Thyroid gland (tissue), 4 donors: ENCODE data around the gene MAML3. TPM values are rescaled to one million over a fixed set of nuclear protein-coding genes. Genes with fewer than 3 reads are reported as not detected.

ENCODE experiments used
- DNase-seq, 2 donors: peaks; one replicate each; pipeline ENCODE4 v3.0.0-alpha.2; 2019
- H3K27ac ChIP-seq, 3 donors: fragments of 200-600 bp; sonication (generic); 1 replicate in 2 of 3; 2 replicates in 1 of 3; pipeline ENCODE4 v1.5.1; 2016 to 2019; ENCODE audit warnings: mild to moderate bottlenecking in 1 of 3, moderate library complexity in 1 of 3
- H3K27me3 ChIP-seq: fragments of 200-600 bp; sonication (generic); one replicate; pipeline ENCODE4 v1.5.1; 2019
- H3K36me3 ChIP-seq, 2 donors: fragments of 200-600 bp; sonication (generic); one replicate each; pipeline ENCODE4 v1.5.1; 2016 to 2019
- H3K4me1 ChIP-seq, 2 donors: fragments of 200-600 bp; sonication (generic); one replicate each; pipeline ENCODE4 v1.5.1; 2017 to 2019
- H3K4me3 ChIP-seq, 3 donors: fragments of 200-600 bp; sonication (generic); replicated peaks in 1 of 3; 1 replicate in 2 of 3; 2 replicates in 1 of 3; pipeline ENCODE4 v1.5.1; 2016; ENCODE audit warnings: mild to moderate bottlenecking in 1 of 3
- H3K9me3 ChIP-seq: fragments of 200-600 bp; sonication (generic); one replicate; pipeline ENCODE4 v1.5.1; 2017
- POLR2A ChIP-seq, 2 donors: fragments of 450-650 bp; IDR thresholded peaks; one replicate each; pipeline ENCODE4 v1.6.1; 2017; ENCODE audit warnings: antibody characterized with exemption in 2 of 2, mild to moderate bottlenecking in 2 of 2, moderate library complexity in 1 of 2
- WGBS, 2 donors: methylation state at CpG; one replicate each; pipeline ENCODE4 v1.1.5; 2017; 5-methylcytosine and 5-hydroxymethylcytosine counted together
- intact Hi-C: fragments of 100-400 bp; cut with DNase I; formaldehyde crosslinking; loops from one replicate; pipeline ENCODE4 v1.15.1; 2023
- total RNA-seq, 4 donors: library from RNA; depleted of rRNA; stranded (reverse); fragments of >200 nt; gene quantifications; one replicate each; pipeline ENCODE4 v1.2.3, GENCODE V29; 2016
- TF ChIP-seq, protein P1 (sequence below), 6 experiments: fragments of 200-600 bp in 3 of 6; fragments of 450-650 bp in 3 of 6; sonication (generic) in 3 of 6; IDR thresholded peaks; one replicate each; pipeline ENCODE4 v1.5.1; 2016 to 2019; ENCODE audit warnings: antibody characterized with exemption in 6 of 6, mild to moderate bottlenecking in 2 of 6, inconsistent platforms in 1 of 6, moderate library complexity in 1 of 6

The MAML3 gene
- total RNA-seq, 4 donors from 2014 or later = 5.7 to 14.1 (median 11.4) TPM

DNA sequence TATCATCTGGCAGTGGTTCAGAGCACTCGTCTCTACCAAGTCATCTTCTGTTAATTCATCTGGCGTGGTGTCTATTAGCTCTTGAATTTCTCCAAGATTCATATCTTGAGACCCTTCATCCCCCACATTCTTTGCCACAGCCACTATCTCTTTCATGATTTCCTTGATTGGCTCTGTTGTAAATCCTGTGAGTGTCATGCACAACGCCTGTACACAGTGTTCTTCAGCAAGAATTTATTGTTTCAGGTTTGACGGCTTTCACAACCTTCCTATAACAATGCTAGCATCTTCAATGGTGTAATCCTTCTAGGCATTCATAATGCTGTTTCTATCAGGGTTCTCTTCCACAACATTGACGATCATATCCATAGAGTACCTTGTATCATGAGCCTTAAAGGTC lies 457.5 kb downstream of the MAML3 start:
- WGBS, 2 donors = 94 to 96% methylated on average over 5 of the region's 5 CpGs
- TF ChIP-seq, protein P1, sequence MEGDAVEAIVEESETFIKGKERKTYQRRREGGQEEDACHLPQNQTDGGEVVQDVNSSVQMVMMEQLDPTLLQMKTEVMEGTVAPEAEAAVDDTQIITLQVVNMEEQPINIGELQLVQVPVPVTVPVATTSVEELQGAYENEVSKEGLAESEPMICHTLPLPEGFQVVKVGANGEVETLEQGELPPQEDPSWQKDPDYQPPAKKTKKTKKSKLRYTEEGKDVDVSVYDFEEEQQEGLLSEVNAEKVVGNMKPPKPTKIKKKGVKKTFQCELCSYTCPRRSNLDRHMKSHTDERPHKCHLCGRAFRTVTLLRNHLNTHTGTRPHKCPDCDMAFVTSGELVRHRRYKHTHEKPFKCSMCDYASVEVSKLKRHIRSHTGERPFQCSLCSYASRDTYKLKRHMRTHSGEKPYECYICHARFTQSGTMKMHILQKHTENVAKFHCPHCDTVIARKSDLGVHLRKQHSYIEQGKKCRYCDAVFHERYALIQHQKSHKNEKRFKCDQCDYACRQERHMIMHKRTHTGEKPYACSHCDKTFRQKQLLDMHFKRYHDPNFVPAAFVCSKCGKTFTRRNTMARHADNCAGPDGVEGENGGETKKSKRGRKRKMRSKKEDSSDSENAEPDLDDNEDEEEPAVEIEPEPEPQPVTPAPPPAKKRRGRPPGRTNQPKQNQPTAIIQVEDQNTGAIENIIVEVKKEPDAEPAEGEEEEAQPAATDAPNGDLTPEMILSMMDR (IDR thresholded peaks at IDR 0.05) = no peak
- no peak for TF ChIP-seq POLR2A (IDR thresholded peaks at IDR 0.05)

DNA sequence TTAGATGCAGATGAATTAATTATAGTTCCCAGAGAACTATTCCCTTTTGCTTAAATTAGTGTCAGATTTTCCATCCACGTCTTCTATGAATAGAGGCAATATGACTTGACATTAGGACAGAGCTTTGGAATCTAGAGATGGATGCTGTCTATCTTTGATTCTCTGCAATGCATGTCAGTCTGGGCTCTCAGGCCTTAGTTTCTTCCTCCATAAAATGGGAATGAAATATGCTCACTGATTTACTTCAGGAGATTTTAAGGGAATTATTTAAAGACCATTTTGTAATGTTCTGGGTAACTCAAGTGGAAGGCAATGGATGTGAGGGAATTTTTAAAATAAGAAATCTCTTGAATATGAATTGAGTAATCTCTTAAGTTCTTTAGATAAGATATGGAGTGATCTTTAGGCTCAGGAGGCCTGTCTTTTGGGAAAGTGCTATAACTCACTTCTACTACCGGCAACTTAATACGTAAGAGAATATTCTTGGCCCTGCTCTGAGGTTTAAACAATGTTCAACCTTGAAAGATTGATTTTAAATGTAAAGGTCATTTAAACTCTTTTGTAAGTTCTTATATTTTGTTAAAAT lies 459.4 kb downstream of the MAML3 start:
- no peak overlapping the region for H3K27ac ChIP-seq

More for the DNA sequence above, 457.5 kb downstream of the MAML3 start:
- Histone ChIP-seq H3K4me1 (no peaks in the 10 kb centered on the region), H3K27ac (no peak overlapping the region), H3K36me3 (no peaks in the 10 kb centered on the region), H3K9me3 (no peaks in the 10 kb centered on the region), H3K27me3 (no peaks in the 10 kb centered on the region), H3K4me3 (no peak overlapping the region)
- no peak for DNase-seq
- intact Hi-C loops = no loop called here

GRCh38 chr4:139692309-139693012 lies 461.5 kb downstream of the MAML3 start:
- H3K27ac ChIP-seq = no peak overlapping the region
- TF ChIP-seq POLR2A (IDR thresholded peaks at IDR 0.05) = no peak
- TF ChIP-seq, protein P1 (IDR thresholded peaks at IDR 0.05) = no peak

More for the DNA sequence above, 459.4 kb downstream of the MAML3 start:
- no peaks in the 10 kb centered on the region for H3K27me3 ChIP-seq
- no peaks in the 10 kb centered on the region for H3K9me3 ChIP-seq
- H3K4me1 ChIP-seq = no peaks in the 10 kb centered on the region
- intact Hi-C loops = no loop called here
- H3K4me3 ChIP-seq = no peak overlapping the region
- TF ChIP-seq, protein P1 (IDR thresholded peaks at IDR 0.05) = no peak
- no peak for TF ChIP-seq POLR2A (IDR thresholded peaks at IDR 0.05)
- H3K36me3 ChIP-seq = no peaks in the 10 kb centered on the region
- DNase-seq = no peak
- 95 to 97% methylated on average over 3 of the region's 3 CpGs for WGBS, 2 donors

GRCh38 chr4:139690419-139690818 lies 463.6 kb downstream of the MAML3 start:
- H3K27ac ChIP-seq = no peak overlapping the region
- intact Hi-C loops = no loop called here
- H3K4me3 ChIP-seq = no peak overlapping the region
- TF ChIP-seq, protein P1 (IDR thresholded peaks at IDR 0.05) = no peak
- TF ChIP-seq POLR2A (IDR thresholded peaks at IDR 0.05) = no peak
- DNase-seq = no peak
- H3K36me3 ChIP-seq = no peaks in the 10 kb centered on the region
- no peaks in the 10 kb centered on the region for H3K27me3 ChIP-seq
- H3K9me3 ChIP-seq = no peaks in the 10 kb centered on the region
- H3K4me1 ChIP-seq = peaks cover 0 to 3% of the 10 kb centered on the region in 2 donors

More at GRCh38 chr4:139692309-139693012, 461.5 kb downstream of the MAML3 start:
- Histone ChIP-seq H3K4me1 (no peaks in the 10 kb centered on the region), H3K36me3 (no peaks in the 10 kb centered on the region), H3K9me3 (no peaks in the 10 kb centered on the region), H3K4me3 (no peak overlapping the region), H3K27me3 (no peaks in the 10 kb centered on the region)
- DNase-seq = no peak
- intact Hi-C loops = no loop called here
- WGBS, 2 donors = 45 to 49% methylated on average over 4 of the region's 4 CpGs

GRCh38 chr4:139689093-139689722 lies 464.8 kb downstream of the MAML3 start:
- Histone ChIP-seq H3K9me3 (no peaks in the 10 kb centered on the region), H3K27me3 (no peaks in the 10 kb centered on the region), H3K4me3 (no peak overlapping the region), H3K4me1 (peaks cover 0 to 3% of the 10 kb centered on the region in 2 donors), H3K36me3 (no peaks in the 10 kb centered on the region), H3K27ac (no peak overlapping the region)
- WGBS, 2 donors = 95 to 97% methylated on average over 6 of the region's 6 CpGs
- intact Hi-C loops = no loop called here
- no peak for TF ChIP-seq POLR2A (IDR thresholded peaks at IDR 0.05)
- TF ChIP-seq, protein P1 (IDR thresholded peaks at IDR 0.05) = no peak
- DNase-seq = no peak
